ENCODE measurements around the gene TDRKH.
A peak's percentile ranks its signal among the peaks of the same experiment; 100 is the strongest.

The TDRKH gene

GRCh38 chr1:151763990-151764389 is 26.3 kb downstream of the TDRKH start:
- Histone ChIP-seq H3K4me1 (ENCODE audit: insufficient read depth, low read length) (peaks cover 26% of the 10 kb centered on the region), H3K27ac (ENCODE audit: low read length) (peak overlapping the region; percentile 95), H3K27me3 (ENCODE audit: insufficient read depth, low read length, poor library complexity) (no peaks in the 10 kb centered on the region), H3K36me3 (ENCODE audit: insufficient read depth, low read length) (peaks cover 32% of the 10 kb centered on the region), H3K4me2 (ENCODE audit: insufficient read depth, low read length) (peak overlapping the region; percentile 79), H3K9ac (ENCODE audit: low read depth, low read length) (peak overlapping the region; percentile 78), H3K9me3 (ENCODE audit: insufficient read depth, low read length, severe bottlenecking) (no peaks in the 10 kb centered on the region), H4K20me1 (ENCODE audit: insufficient read depth, low read length) (no peaks in the 10 kb centered on the region), H3K4me3 (ENCODE audit: low read depth in 1 of 2, low read length in 2 of 2) (peak overlapping the region; percentile 91 to 93), H3K79me2 (ENCODE audit: insufficient read depth, low read length) (peaks cover 27% of the 10 kb centered on the region), H2AFZ (ENCODE audit: low read depth, low read length) (peak overlapping the region; percentile 86)
- TF ChIP-seq CTCF (IDR thresholded peaks at IDR 0.05; ENCODE audit: borderline replicate concordance, extremely low read depth, low read length, poor library complexity, severe bottlenecking) (no peak), EZH2 (IDR thresholded peaks at IDR 0.05; ENCODE audit: borderline replicate concordance, low read depth, low read length, severe bottlenecking) (no peak)
- DNase-seq (no peak), ATAC-seq (ENCODE audit: insufficient read depth, low read depth) (no peak)

- H4K20me1 ChIP-seq (ENCODE audit: insufficient read depth, low read length): no peaks in the 10 kb centered on the region
- peak; percentile 90 for DNase-seq
- no peaks in the 10 kb centered on the region for H3K27me3 ChIP-seq (ENCODE audit: insufficient read depth, low read length, poor library complexity)
- peak within 1 kb of the TSS; percentile 95 for H3K27ac ChIP-seq (ENCODE audit: low read length)
- peaks cover 38% of the 10 kb centered on the region for H3K36me3 ChIP-seq (ENCODE audit: insufficient read depth, low read length)
- ATAC-seq (ENCODE audit: insufficient read depth, low read depth): peak; percentile 100
- H3K4me3 ChIP-seq (ENCODE audit: low read depth in 1 of 2, low read length in 2 of 2): peak within 1 kb of the TSS; percentile 91 to 93
- TF ChIP-seq EZH2 (IDR thresholded peaks at IDR 0.05; ENCODE audit: borderline replicate concordance, low read depth, low read length, severe bottlenecking): no peak
- no peak for TF ChIP-seq CTCF (IDR thresholded peaks at IDR 0.05; ENCODE audit: borderline replicate concordance, extremely low read depth, low read length, poor library complexity, severe bottlenecking)
- H3K9ac ChIP-seq (ENCODE audit: low read depth, low read length): peak within 1 kb of the TSS; percentile 78
- H3K4me1 ChIP-seq (ENCODE audit: insufficient read depth, low read length): peaks cover 26% of the 10 kb centered on the region
- H3K9me3 ChIP-seq (ENCODE audit: insufficient read depth, low read length, severe bottlenecking): no peaks in the 10 kb centered on the region
- peaks cover 27% of the 10 kb centered on the region for H3K79me2 ChIP-seq (ENCODE audit: insufficient read depth, low read length)
- H3K4me2 ChIP-seq (ENCODE audit: insufficient read depth, low read length): peak within 1 kb of the TSS; percentile 79
- H2AFZ ChIP-seq (ENCODE audit: low read depth, low read length): peak within 1 kb of the TSS; percentile 92
Measured at GRCh38 chr1:151762941-151763921, 27.1 kb downstream of the TDRKH start, which contains the start of gene MRPL9. Gene MRPL9, minus strand, starts transcription at chr1:151763496. Its CDS starts 17 bp downstream, at chr1:151763479.

- Histone ChIP-seq H3K27ac (ENCODE audit: low read length) (no peak overlapping the region), H3K9me3 (ENCODE audit: insufficient read depth, low read length, severe bottlenecking) (no peaks in the 10 kb centered on the region), H3K4me1 (ENCODE audit: insufficient read depth, low read length) (peaks cover 26% of the 10 kb centered on the region), H3K36me3 (ENCODE audit: insufficient read depth, low read length) (peaks cover 51% of the 10 kb centered on the region), H2AFZ (ENCODE audit: low read depth, low read length) (no peak overlapping the region), H3K27me3 (ENCODE audit: insufficient read depth, low read length, poor library complexity) (no peaks in the 10 kb centered on the region), H4K20me1 (ENCODE audit: insufficient read depth, low read length) (no peaks in the 10 kb centered on the region), H3K9ac (ENCODE audit: low read depth, low read length) (no peak overlapping the region), H3K79me2 (ENCODE audit: insufficient read depth, low read length) (peaks cover 27% of the 10 kb centered on the region), H3K4me2 (ENCODE audit: insufficient read depth, low read length) (no peak overlapping the region), H3K4me3 (ENCODE audit: low read depth in 1 of 2, low read length in 2 of 2) (no peak overlapping the region)
- TF ChIP-seq EZH2 (IDR thresholded peaks at IDR 0.05; ENCODE audit: borderline replicate concordance, low read depth, low read length, severe bottlenecking): no peak
- TF ChIP-seq CTCF (IDR thresholded peaks at IDR 0.05; ENCODE audit: borderline replicate concordance, extremely low read depth, low read length, poor library complexity, severe bottlenecking): no peak
- DNase-seq: no peak
- no peak for ATAC-seq (ENCODE audit: insufficient read depth, low read depth)
Measured at GRCh38 chr1:151760597-151761385, 29.5 kb downstream of the TDRKH start.

All from DND-41 (cell line).